ENCODE results near the gene ZNF519.
"Not testable (repeated sequence)": the region's sequence is repeated elsewhere in the genome, so short reads cannot be mapped to it uniquely, and the experiment has no call there.

Gene ZNF519

GRCh38 chr18:14147935-14148865 lies 16.0 kb upstream of the ZNF519 start:
- DNase-seq (ENCODE audit: low spot score): not testable (repeated sequence)

- DNase-seq (ENCODE audit: low spot score): not testable (repeated sequence)
Observed at GRCh38 chr18:14146771-14147170, 14.5 kb upstream of the ZNF519 start.

GRCh38 chr18:14145581-14146338 lies 13.5 kb upstream of the ZNF519 start:
- not testable (repeated sequence) for DNase-seq (ENCODE audit: low spot score)

- not testable (repeated sequence) for DNase-seq (ENCODE audit: low spot score)
Observed at GRCh38 chr18:14145021-14145420, 12.8 kb upstream of the ZNF519 start.

- DNase-seq (ENCODE audit: low spot score): no peak
Observed at GRCh38 chr18:14144628-14144895, 12.3 kb upstream of the ZNF519 start.

GRCh38 chr18:14143871-14144627 lies 11.8 kb upstream of the ZNF519 start:
- DNase-seq (ENCODE audit: low spot score): not testable (repeated sequence)

- DNase-seq (ENCODE audit: low spot score): not testable (repeated sequence)
Observed at GRCh38 chr18:14143396-14143795, 11.2 kb upstream of the ZNF519 start.

GRCh38 chr18:14142177-14142576 lies 9.9 kb upstream of the ZNF519 start:
- DNase-seq (ENCODE audit: low spot score): not testable (repeated sequence)

- DNase-seq (ENCODE audit: low spot score): not testable (repeated sequence)
Observed at GRCh38 chr18:14139583-14139982, 7.3 kb upstream of the ZNF519 start.

- not testable (repeated sequence) for DNase-seq (ENCODE audit: low spot score)
Observed at GRCh38 chr18:14137971-14138370, 5.7 kb upstream of the ZNF519 start.

GRCh38 chr18:14131696-14132270 lies 452 bp downstream of the ZNF519 start:
- DNase-seq (ENCODE audit: low spot score): not testable (repeated sequence)

GRCh38 chr18:14130804-14131203 lies 1.4 kb downstream of the ZNF519 start:
- not testable (repeated sequence) for DNase-seq (ENCODE audit: low spot score)

GRCh38 chr18:14124689-14125088 lies 7.5 kb downstream of the ZNF519 start:
- no peak for DNase-seq (ENCODE audit: low spot score)

- no peak for DNase-seq (ENCODE audit: low spot score)
Observed at GRCh38 chr18:14122097-14122496, 10.1 kb downstream of the ZNF519 start.

GRCh38 chr18:14120926-14121325 lies 11.3 kb downstream of the ZNF519 start:
- DNase-seq (ENCODE audit: low spot score): no peak

GRCh38 chr18:14117606-14118005 lies 14.6 kb downstream of the ZNF519 start:
- DNase-seq (ENCODE audit: low spot score): no peak

- no peak for DNase-seq (ENCODE audit: low spot score)
Observed at GRCh38 chr18:14106906-14107305, 25.3 kb downstream of the ZNF519 start.

GRCh38 chr18:14104906-14105748 lies 27.1 kb downstream of the ZNF519 start:
- no peak for DNase-seq (ENCODE audit: low spot score)

GRCh38 chr18:14104201-14104600 lies 28.0 kb downstream of the ZNF519 start:
- DNase-seq (ENCODE audit: low spot score): no peak

GRCh38 chr18:14100503-14101286 lies 31.5 kb downstream of the ZNF519 start:
- no peak for DNase-seq (ENCODE audit: low spot score)
